HCT116 (cell line): ENCODE data around the gene GFOD1. TPM values are rescaled to one million over a fixed set of nuclear protein-coding genes. Genes with fewer than 3 reads are reported as not detected.

Experiments used
- ATAC-seq: fragments of 200-7000 bp; cut with Tn5 transposase; 2 replicates; pipeline ENCODE4 v1.9.1; 2020; ENCODE audit warnings: mild to moderate bottlenecking, moderate library complexity
- BruUV-seq: library from RNA; stranded (reverse); fragments of 400-500 nt; replicated peaks from 2 replicates; lab custom pipeline; 2021; lab: Mats Ljungman, UMichigan
- CTCF ChIA-PET: fragments of 300-600 bp; sonication (Branson Sonifier 250); formaldehyde crosslinking; loops from one replicate; lab custom pipeline; 2021; ENCODE audit warnings: antibody characterized with exemption; lab: Charles Lee
- POLR2A ChIA-PET: fragments of 300-600, 350-600 bp; sonication (Branson Sonifier 250); formaldehyde crosslinking; loops from one replicate; lab custom pipeline; 2021; ENCODE audit warnings: antibody characterized with exemption; lab: Charles Lee
- RAD21 ChIA-PET, 2 experiments: fragments of 300-600 bp; sonication (Branson Sonifier 250); formaldehyde crosslinking; loops; one replicate each; lab custom pipeline; 2023; ENCODE audit warnings: low total read pairs in 2 of 2; ENCODE audit not compliant: uncharacterized antibody in 2 of 2, unreplicated experiment in 2 of 2, low non-redundant PET in 1 of 2; lab: Charles Lee
- DNase-seq: peaks from one replicate; pipeline ENCODE4 v3.0.0-alpha.2; 2010; ENCODE audit warnings: low read depth, low spot score
- H2AFZ ChIP-seq: fragments of 200-600 bp; shearing (Covaris generic), sonication (generic); 2 replicates; pipeline ENCODE4 v1.6.1; 2017; ENCODE audit warnings: low read depth, mixed run types, mixed read lengths, antibody characterized with exemption, low read length; ENCODE audit not compliant: poor library complexity, severe bottlenecking
- H3K27ac ChIP-seq: 2 replicates; pipeline ENCODE4 v1.5.1; 2012; ENCODE audit warnings: low read depth, low read length
- H3K27me3 ChIP-seq: fragments of 200-600 bp; sonication (generic); 2 replicates; pipeline ENCODE4 v1.6.1; 2016; ENCODE audit warnings: mixed run types, low read length, mixed read lengths; ENCODE audit not compliant: insufficient read depth
- H3K36me3 ChIP-seq, 2 experiments: fragments of 200-500 bp in 1 of 2; fragments of 200-600 bp in 1 of 2; sonication (Bioruptor generic) in 1 of 2; sonication (generic) in 1 of 2; 2 replicates each; pipeline versions ENCODE4 v1.5.1 to v1.6.1; 2014 to 2016; ENCODE audit warnings: low read length in 2 of 2, inconsistent platforms in 1 of 2, mixed read lengths in 1 of 2, mixed run types in 1 of 2; ENCODE audit not compliant: insufficient read depth in 2 of 2, control insufficient read depth in 1 of 2
- H3K4me1 ChIP-seq, 2 experiments: fragments of 200-600 bp in 1 of 2; sonication (generic) in 1 of 2; 2 replicates each; pipeline versions ENCODE4 v1.5.1 to v1.6.1; 2012 to 2017; ENCODE audit warnings: low read length in 2 of 2, inconsistent platforms in 1 of 2, mild to moderate bottlenecking in 1 of 2, mixed read lengths in 1 of 2, mixed run types in 1 of 2, moderate library complexity in 1 of 2; ENCODE audit not compliant: insufficient read depth in 2 of 2, control insufficient read depth in 1 of 2
- H3K4me2 ChIP-seq: fragments of 200-600 bp; sonication (generic); 2 replicates; pipeline ENCODE4 v1.6.1; 2017; ENCODE audit warnings: mixed run types, low read length, mixed read lengths
- H3K4me3 ChIP-seq, 2 experiments: fragments of 200-600 bp in 1 of 2; sonication (generic) in 1 of 2; replicated peaks in 1 of 2; 2 replicates each; pipeline ENCODE4 v1.5.1; 2011 to 2016; ENCODE audit warnings: low read length in 2 of 2, control low read depth in 1 of 2, low read depth in 1 of 2, mild to moderate bottlenecking in 1 of 2, mixed read lengths in 1 of 2, mixed run types in 1 of 2
- H3K79me2 ChIP-seq: fragments of 200-600 bp; sonication (generic); 2 replicates; pipeline ENCODE4 v1.6.1; 2017; ENCODE audit warnings: mild to moderate bottlenecking, mixed run types, low read length, moderate library complexity, mixed read lengths; ENCODE audit not compliant: insufficient read depth
- H3K9ac ChIP-seq: fragments of 200-600 bp; sonication (generic); 2 replicates; pipeline ENCODE4 v1.6.1; 2016; ENCODE audit warnings: low read length, mixed read lengths
- H3K9me2 ChIP-seq: fragments of 200-600 bp; sonication (generic), shearing (Covaris generic); 2 replicates; pipeline ENCODE4 v1.6.1; 2017; ENCODE audit warnings: mixed run types, mild to moderate bottlenecking, moderate library complexity; ENCODE audit not compliant: insufficient read depth
- H3K9me3 ChIP-seq, 2 experiments: fragments of 200-500 bp in 1 of 2; fragments of 200-600 bp in 1 of 2; sonication (Bioruptor generic) in 1 of 2; sonication (generic) in 1 of 2; 2 replicates each; pipeline ENCODE4 v1.6.1; 2014 to 2017; ENCODE audit warnings: low read length in 2 of 2, mixed read lengths in 2 of 2, inconsistent platforms in 1 of 2, low read depth in 1 of 2, mild to moderate bottlenecking in 1 of 2, mixed run types in 1 of 2, moderate library complexity in 1 of 2; ENCODE audit not compliant: control insufficient read depth in 1 of 2, insufficient read depth in 1 of 2
- H4K20me1 ChIP-seq: fragments of 200-600 bp; sonication (generic), shearing (Covaris generic); 2 replicates; pipeline ENCODE4 v1.6.1; 2017; ENCODE audit warnings: mixed run types, mild to moderate bottlenecking, moderate library complexity; ENCODE audit not compliant: insufficient read depth
- ATF3 ChIP-seq: IDR thresholded peaks from 2 replicates; pipeline ENCODE4 v1.6.1; 2012
- CBX3 ChIP-seq: IDR thresholded peaks from 2 replicates; pipeline ENCODE4 v1.6.1; 2012; ENCODE audit warnings: low read depth
- CEBPB ChIP-seq: IDR thresholded peaks from 2 replicates; pipeline ENCODE4 v1.6.1; 2012; ENCODE audit warnings: low read depth
- EGR1 ChIP-seq: IDR thresholded peaks from 2 replicates; pipeline ENCODE4 v1.6.1; 2012; ENCODE audit warnings: low read depth
- ELF1 ChIP-seq: IDR thresholded peaks from 2 replicates; pipeline ENCODE4 v1.6.1; 2012; ENCODE audit warnings: low read depth, borderline replicate concordance
- EZH2 ChIP-seq: fragments of 200-600 bp; sonication (generic); IDR thresholded peaks from 2 replicates; pipeline ENCODE4 v1.6.1; 2017; ENCODE audit warnings: antibody characterized with exemption, mixed run types
- EZH2phosphoT487 ChIP-seq: fragments of 200-600 bp; IDR thresholded peaks from 2 replicates; pipeline ENCODE4 v1.6.1; 2018; ENCODE audit warnings: antibody characterized with exemption, borderline replicate concordance
- MAX ChIP-seq: IDR thresholded peaks from 2 replicates; pipeline ENCODE4 v1.6.1; 2012
- RAD21 ChIP-seq: IDR thresholded peaks from 2 replicates; pipeline ENCODE4 v1.6.1; 2012; ENCODE audit warnings: low read depth, mild to moderate bottlenecking
- SIN3A ChIP-seq: IDR thresholded peaks from 2 replicates; pipeline ENCODE4 v1.6.1; 2012; ENCODE audit warnings: low read depth
- SP1 ChIP-seq: IDR thresholded peaks from 2 replicates; pipeline ENCODE4 v1.6.1; 2012; ENCODE audit warnings: low read depth
- YY1 ChIP-seq: IDR thresholded peaks from 2 replicates; pipeline ENCODE4 v1.6.1; 2011; ENCODE audit warnings: low read length, low read depth, moderate library complexity, mild to moderate bottlenecking; ENCODE audit not compliant: insufficient replicate concordance; ENCODE audit errors: extremely low read depth
- ZNF274 ChIP-seq: fragments of 200-500 bp; sonication (Bioruptor generic); IDR thresholded peaks from 2 replicates; pipeline ENCODE4 v1.6.1; 2014; ENCODE audit warnings: mild to moderate bottlenecking, low read depth, low read length, inconsistent platforms
- intact Hi-C: fragments of 100-400 bp; cut with micrococcal nuclease; formaldehyde crosslinking; loops from 2 replicates; pipeline ENCODE4 v1.10.0; 2022
- total RNA-seq: library from RNA; stranded (reverse); gene quantifications from one replicate; pipeline ENCODE4 v1.2.1, GENCODE V29; 2021; ENCODE audit not compliant: unreplicated experiment
- TF ChIP-seq, protein P1 (sequence below): IDR thresholded peaks from 2 replicates; pipeline ENCODE4 v1.6.1; 2012; ENCODE audit warnings: low read depth

Gene GFOD1
- total RNA-seq, 1 experiment from 2014 or later = 3.8 TPM

- no peaks in the 10 kb centered on the region for H3K36me3 ChIP-seq
- H3K27ac ChIP-seq = no peak overlapping the region
- no peak overlapping the region for H3K4me3 ChIP-seq
- intact Hi-C loops = loop anchor here (5.0 kb wide), 1 partner anchor 732 kb away; no protein-coding TSS in a partner anchor
- DNase-seq (no peak), ATAC-seq (no peak)
- H2AFZ ChIP-seq = no peak overlapping the region
- CTCF ChIA-PET = interaction anchor here (0.9 kb wide), 1 partner anchor 280 kb away, joined by 3 read pairs; the partner anchor contains the start of gene NOL7
- no peaks in the 10 kb centered on the region for H3K9me2 ChIP-seq
- BruUV-seq = no TSS peak
- no peaks in the 10 kb centered on the region for H4K20me1 ChIP-seq
- H3K4me2 ChIP-seq = no peak overlapping the region
- peaks cover 0 to 9% of the 10 kb centered on the region in 2 experiments; a peak in 2 of 4 replicates for H3K4me1 ChIP-seq
- no peaks in the 10 kb centered on the region for H3K27me3 ChIP-seq
- TF ChIP-seq CBX3 (no peak), SIN3A (no peak), RAD21 (no peak), EZH2 (no peak), EZH2phosphoT487 (no peak), EGR1 (no peak), YY1 (no peak), ZNF274 (no peak), ELF1 (no peak), SP1 (no peak), ATF3 (no peak), CEBPB (no peak), MAX (no peak)
- TF ChIP-seq, protein P1, sequence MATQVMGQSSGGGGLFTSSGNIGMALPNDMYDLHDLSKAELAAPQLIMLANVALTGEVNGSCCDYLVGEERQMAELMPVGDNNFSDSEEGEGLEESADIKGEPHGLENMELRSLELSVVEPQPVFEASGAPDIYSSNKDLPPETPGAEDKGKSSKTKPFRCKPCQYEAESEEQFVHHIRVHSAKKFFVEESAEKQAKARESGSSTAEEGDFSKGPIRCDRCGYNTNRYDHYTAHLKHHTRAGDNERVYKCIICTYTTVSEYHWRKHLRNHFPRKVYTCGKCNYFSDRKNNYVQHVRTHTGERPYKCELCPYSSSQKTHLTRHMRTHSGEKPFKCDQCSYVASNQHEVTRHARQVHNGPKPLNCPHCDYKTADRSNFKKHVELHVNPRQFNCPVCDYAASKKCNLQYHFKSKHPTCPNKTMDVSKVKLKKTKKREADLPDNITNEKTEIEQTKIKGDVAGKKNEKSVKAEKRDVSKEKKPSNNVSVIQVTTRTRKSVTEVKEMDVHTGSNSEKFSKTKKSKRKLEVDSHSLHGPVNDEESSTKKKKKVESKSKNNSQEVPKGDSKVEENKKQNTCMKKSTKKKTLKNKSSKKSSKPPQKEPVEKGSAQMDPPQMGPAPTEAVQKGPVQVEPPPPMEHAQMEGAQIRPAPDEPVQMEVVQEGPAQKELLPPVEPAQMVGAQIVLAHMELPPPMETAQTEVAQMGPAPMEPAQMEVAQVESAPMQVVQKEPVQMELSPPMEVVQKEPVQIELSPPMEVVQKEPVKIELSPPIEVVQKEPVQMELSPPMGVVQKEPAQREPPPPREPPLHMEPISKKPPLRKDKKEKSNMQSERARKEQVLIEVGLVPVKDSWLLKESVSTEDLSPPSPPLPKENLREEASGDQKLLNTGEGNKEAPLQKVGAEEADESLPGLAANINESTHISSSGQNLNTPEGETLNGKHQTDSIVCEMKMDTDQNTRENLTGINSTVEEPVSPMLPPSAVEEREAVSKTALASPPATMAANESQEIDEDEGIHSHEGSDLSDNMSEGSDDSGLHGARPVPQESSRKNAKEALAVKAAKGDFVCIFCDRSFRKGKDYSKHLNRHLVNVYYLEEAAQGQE = no peak
- no peak overlapping the region for H3K9ac ChIP-seq
- H3K79me2 ChIP-seq = no peaks in the 10 kb centered on the region
- RAD21 ChIA-PET = interaction anchor here (0.7 to 1.5 kb wide), 2 partner anchors 20 to 240 kb away, joined by 4 to 5 read pairs; no protein-coding TSS in a partner anchor
- POLR2A ChIA-PET = interaction anchor here (0.7 kb wide), 1 partner anchor 1577 kb away, joined by 4 read pairs; no protein-coding TSS in a partner anchor
- H3K9me3 ChIP-seq = no peaks in the 10 kb centered on the region
These were observed 152.4 kb downstream of the GFOD1 start for GRCh38 chr6:13334953-13335352.
